SKM-1 (cell line): ENCODE data around the gene LILRB1.
"Not testable (repeated sequence)": the region's sequence is repeated elsewhere in the genome, so short reads cannot be mapped to it uniquely, and the experiment has no call there.

Experiments used
- DNase-seq: peaks from one replicate; lab custom pipeline; 2025; ENCODE audit not compliant: unreplicated experiment; lab: John Stamatoyannopoulos, UW

LILRB1 gene

DNA sequence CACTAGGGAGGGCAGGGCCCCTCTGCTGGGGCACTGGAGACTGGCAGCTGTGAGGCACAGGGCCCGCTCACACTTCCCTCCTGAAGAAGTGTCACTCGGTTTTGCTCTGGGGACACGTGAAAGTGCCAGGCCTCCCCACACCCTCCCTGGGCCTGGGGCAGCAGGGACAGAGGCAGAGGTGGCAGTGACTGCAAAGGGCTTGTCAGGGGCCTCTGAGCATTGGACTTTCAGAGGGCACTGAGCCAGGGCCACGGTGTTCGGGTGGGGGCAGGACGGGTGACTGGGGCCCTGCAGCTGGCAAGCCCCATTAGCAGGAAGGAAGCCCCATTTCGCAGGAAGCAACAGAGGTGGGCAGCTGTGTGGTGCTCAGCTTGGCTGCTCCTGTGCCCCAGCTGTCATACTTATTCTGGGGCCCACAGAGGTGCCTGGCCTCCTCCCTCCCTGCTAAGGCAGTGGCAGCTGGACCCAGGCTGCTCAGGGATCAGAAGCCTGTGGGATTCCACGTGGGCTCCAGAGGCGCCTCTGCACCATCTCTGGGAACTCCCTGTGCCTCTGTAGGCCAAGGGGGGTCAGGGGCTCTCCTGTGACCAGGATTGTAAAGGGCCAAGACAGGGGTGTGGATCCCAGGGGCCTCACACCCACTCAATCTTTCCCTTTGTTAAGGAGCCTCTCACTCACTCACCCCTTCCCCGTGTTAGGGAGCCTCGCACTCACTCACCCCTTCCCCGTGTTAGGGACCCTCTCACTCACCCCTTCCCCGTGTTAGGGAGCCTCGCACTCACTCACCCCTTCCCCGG, 5.2 kb upstream of the LILRB1 start:
- DNase-seq, result not testable (repeated sequence)

DNA sequence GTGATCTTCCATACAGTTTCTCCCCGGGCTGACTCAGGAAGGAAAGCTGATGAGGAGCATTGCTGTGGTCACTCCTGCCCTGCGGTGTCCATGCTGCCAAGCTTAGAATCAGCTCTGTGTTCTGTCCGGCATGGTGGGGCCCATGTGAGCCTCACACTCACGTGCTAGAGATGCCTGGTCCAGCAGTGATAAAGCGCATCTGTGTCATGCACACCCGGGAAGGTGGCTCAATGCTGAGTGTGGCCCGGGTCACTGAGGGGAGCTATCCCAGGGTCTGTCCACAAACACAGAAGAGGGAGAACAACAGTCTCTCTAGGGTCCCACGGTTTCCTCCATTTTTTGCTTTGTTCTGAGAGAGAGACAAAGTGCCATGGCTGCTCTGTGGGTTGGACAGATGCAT, 3.5 kb upstream of the LILRB1 start:
- DNase-seq, result no peak

DNA sequence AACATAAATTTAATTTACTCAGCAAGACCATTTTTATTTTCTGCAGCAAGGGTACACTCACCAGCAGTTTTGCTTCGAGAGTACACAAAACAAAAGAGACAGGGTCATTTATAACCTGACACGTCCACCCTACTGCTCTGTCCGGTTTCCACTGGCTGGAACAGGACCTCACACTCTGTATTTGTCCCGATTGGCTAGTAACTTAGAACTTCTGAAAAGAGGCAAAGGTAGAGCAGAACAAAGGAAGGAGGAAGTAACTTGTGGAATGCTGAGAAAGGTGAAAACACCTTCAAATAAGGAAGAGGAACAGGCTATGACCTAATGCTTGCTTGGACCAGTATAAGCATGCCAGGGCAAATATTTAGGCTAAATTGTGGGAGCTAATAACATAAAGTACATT, 2.4 kb upstream of the LILRB1 start:
- DNase-seq, result not testable (repeated sequence)

DNA sequence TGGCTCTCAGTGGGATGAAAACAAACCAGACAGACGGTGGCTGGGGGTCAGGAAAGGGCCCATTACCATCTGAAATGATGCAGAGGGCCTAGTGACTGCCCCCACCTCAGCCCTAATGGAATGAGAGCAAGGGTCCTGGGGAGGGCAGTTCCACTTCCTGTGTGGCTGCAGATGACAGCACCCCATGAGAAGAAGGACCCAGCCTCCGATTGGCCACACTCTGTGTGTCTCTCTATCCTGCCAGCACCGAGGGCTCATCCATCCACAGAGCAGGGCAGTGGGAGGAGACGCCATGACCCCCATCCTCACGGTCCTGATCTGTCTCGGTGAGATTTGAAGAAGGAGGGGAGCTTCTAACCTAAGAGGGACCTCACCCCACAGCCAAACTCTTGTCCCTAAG, 498 bp downstream of the LILRB1 start:
- no peak for DNase-seq

DNA sequence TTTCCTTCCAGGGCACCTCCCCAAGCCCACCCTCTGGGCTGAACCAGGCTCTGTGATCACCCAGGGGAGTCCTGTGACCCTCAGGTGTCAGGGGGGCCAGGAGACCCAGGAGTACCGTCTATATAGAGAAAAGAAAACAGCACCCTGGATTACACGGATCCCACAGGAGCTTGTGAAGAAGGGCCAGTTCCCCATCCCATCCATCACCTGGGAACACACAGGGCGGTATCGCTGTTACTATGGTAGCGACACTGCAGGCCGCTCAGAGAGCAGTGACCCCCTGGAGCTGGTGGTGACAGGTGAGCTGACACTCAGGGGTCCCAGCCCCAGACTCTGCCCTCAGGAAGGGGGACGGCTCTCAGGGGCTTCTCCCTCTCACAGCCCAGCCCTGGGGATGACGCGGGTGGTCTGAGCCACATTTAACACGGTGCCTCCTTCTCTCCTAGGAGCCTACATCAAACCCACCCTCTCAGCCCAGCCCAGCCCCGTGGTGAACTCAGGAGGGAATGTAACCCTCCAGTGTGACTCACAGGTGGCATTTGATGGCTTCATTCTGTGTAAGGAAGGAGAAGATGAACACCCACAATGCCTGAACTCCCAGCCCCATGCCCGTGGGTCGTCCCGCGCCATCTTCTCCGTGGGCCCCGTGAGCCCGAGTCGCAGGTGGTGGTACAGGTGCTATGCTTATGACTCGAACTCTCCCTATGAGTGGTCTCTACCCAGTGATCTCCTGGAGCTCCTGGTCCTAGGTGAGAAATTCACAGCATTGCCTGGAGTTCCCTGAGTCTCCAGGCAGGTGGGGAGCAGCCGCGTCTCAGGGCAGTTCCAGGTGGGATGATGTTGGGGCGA, 1.4 kb downstream of the LILRB1 start:
- not testable (repeated sequence) for DNase-seq

DNA sequence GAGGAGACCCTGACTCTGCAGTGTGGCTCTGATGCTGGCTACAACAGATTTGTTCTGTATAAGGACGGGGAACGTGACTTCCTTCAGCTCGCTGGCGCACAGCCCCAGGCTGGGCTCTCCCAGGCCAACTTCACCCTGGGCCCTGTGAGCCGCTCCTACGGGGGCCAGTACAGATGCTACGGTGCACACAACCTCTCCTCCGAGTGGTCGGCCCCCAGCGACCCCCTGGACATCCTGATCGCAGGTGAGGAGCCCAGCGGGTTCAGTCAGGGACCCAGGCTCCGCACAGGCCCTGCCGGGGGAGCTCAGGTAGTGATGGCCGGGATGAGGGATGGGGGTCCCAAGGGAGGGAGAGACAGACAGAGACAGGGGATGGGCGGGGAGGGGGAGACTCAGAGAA, 2.2 kb downstream of the LILRB1 start:
- not testable (repeated sequence) for DNase-seq

- DNase-seq, result no peak
Measured at GRCh38 chr19:54633401-54633800, 3.1 kb downstream of the LILRB1 start.

GRCh38 chr19:54636081-54636480, 5.8 kb downstream of the LILRB1 start:
- not testable (repeated sequence) for DNase-seq

GRCh38 chr19:54638683-54639082, 8.4 kb downstream of the LILRB1 start:
- DNase-seq, result no peak

DNA sequence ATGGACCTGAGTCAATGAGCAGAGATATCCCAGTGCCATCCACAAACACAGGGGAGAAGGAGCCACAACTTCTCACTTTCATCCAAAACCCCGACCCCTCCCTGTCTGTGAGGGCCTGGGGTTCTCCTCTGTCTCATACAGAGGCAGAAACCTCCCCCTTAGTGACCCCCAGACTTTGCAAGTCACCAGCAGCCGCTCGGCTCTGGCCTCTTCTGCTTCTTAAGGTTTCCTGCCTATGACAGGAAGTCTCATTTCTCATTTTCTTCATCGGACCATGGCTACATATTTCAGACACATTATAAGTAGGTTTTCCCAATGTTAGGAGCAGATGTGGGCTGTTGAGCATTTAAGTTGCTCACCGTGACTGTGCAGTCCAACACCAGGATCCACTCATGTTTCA, 12.7 kb downstream of the LILRB1 start:
- DNase-seq, result not testable (repeated sequence)

GRCh38 chr19:54643583-54643982, 13.3 kb downstream of the LILRB1 start:
- not testable (repeated sequence) for DNase-seq

- no peak for DNase-seq
Measured at GRCh38 chr19:54644056-54644455, 13.8 kb downstream of the LILRB1 start.

DNA sequence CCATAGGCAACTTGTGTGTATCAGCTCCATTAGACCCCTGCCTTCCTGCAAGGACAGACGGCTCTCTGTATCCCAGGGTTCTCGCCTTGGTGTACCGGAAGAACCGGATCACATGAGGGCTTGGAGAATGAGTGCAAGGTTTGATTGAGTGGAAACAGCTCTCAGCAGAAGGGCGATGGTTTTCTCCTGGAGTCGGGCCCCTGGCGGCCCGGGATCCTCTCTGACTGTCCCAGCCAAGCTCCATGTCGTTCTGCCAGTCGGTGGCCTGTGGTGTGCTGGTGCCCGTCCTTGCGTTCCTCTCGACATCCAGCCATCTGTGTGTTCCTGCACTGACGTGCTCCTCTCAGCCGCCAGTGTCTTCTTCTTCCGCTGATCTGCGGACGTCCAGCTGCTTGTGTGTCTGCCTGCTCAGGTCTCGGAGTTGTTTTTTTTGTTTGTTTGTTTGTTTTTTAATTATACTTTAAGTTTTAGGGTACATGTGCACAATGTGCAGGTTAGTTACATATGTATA, 16.1 kb downstream of the LILRB1 start:
- no peak for DNase-seq

- no peak for DNase-seq
Measured at GRCh38 chr19:54648129-54648528, 17.8 kb downstream of the LILRB1 start.

DNA sequence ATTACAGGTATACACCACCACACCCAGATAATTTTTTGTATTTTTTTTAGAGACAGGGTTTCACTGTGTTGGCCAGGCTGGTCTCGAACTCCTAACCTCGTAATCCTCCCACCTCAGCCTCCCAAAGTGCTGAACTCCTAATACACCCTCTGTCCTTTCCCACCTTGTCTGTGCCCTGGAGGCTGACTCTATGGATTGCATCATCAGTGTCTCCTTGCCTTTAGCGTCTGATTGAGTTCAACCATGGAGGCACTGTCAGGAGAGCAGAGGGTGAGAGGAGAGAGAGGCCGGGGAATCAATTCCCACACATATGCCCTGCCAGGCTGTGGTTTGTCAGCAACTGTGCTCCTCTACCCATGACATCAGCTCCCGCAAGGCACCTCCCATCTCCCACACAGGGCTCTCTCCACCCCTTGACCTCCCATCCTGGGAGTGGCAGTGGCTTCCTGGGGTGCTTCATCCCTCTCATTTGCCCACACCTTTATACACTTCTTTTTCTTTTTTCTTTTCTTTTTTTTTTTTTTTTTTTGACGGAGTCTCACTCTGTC, 19.9 kb downstream of the LILRB1 start:
- no peak for DNase-seq

GRCh38 chr19:54653181-54653809, 23.0 kb downstream of the LILRB1 start:
- no peak for DNase-seq

- DNase-seq, result no peak
Measured at GRCh38 chr19:54654447-54655321, 24.4 kb downstream of the LILRB1 start.

DNA sequence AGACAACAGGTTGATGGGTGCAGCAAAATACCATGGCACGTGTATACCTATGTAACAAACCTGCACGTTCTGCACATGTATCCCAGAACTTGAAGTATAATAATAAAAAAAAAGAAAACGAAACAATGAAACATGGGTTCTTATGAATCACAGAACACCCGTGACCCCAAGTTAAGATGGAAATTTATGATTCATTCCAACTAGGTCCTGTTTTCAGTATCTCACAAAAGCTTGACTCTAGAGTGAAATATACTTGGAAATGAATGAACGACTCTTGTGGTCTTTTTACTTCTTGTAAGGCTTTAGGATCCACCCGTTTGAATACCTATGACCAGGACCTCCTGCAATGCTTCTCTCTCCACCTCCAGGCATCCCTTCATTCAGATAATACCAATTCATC, 29.0 kb downstream of the LILRB1 start:
- no peak for DNase-seq

DNA sequence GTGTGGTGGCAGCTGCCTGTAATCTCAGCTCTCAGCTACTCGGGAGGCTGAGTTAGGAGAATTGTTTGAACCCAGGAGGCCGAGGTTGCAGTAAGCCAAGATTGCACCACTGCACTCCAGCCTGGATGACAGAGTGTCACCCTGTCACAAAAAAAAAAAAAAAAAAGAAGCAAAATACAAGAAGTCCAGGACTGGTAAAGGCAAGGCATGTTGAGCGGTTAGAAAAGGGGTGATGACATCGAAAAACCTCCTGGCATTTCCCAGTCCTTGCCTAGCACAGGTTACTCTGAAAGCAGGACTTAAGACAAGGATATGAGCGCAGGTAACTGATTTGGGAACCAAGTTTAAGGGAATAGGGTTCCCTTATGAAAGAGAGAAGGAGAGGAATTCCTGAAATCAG, 30.0 kb downstream of the LILRB1 start:
- no peak for DNase-seq

DNA sequence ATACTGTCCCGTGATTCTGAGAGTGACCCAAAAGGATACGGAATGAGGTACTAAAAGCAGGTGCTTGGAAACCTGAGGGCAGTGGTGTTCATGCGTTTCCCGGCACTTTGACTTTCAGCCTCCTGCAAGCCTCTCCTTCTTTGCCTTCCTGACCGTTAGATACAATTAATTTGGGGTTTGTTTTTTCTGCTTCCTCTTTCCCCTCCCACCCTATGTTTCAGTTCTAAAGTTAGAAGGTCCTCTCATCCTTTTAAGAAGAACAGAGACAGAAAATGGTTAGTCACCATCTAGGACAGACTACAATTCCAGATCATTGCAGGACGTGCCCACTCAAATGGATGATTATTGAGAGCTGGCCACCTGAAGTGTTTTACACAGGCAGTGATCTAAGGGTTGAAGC, 30.7 kb downstream of the LILRB1 start:
- DNase-seq, result no peak
